DOHH2 (cell line): Measurements from ENCODE around the gene TACC2.

Experiments
- H3F3A ChIP-seq: fragments of 200-600 bp; sonication (generic), shearing (Covaris generic); 2 replicates; pipeline ENCODE4 v1.6.0; 2016; ENCODE audit warnings: antibody characterized with exemption, mild to moderate bottlenecking; ENCODE audit not compliant: control insufficient read depth, insufficient read depth
- H3K27ac ChIP-seq: fragments of 200-600 bp; sonication (generic); 2 replicates; pipeline ENCODE4 v1.5.1; 2014; ENCODE audit warnings: low read depth, mild to moderate bottlenecking, low read length, moderate library complexity
- H3K27me3 ChIP-seq: fragments of 200-600 bp; sonication (generic); 2 replicates; pipeline ENCODE4 v1.6.1; 2014; ENCODE audit warnings: mild to moderate bottlenecking, low read length, mixed read lengths; ENCODE audit not compliant: control insufficient read depth
- H3K36me3 ChIP-seq: fragments of 200-600 bp; sonication (generic); 2 replicates; pipeline ENCODE4 v1.6.1; 2014; ENCODE audit warnings: mild to moderate bottlenecking, low read length, moderate library complexity, mixed read lengths; ENCODE audit not compliant: control insufficient read depth
- H3K4me1 ChIP-seq: fragments of 200-600 bp; sonication (generic); 2 replicates; pipeline ENCODE4 v1.6.1; 2014; ENCODE audit warnings: mild to moderate bottlenecking, low read length, mixed read lengths; ENCODE audit not compliant: control insufficient read depth
- H3K4me2 ChIP-seq: fragments of 200-600 bp; sonication (generic); 2 replicates; pipeline ENCODE4 v1.6.0; 2014; ENCODE audit warnings: mild to moderate bottlenecking, low read length, moderate library complexity
- H3K4me3 ChIP-seq: fragments of 200-600 bp; sonication (generic); 2 replicates; pipeline ENCODE4 v1.5.1; 2014; ENCODE audit warnings: mild to moderate bottlenecking, low read length, mixed read lengths
- H3K79me2 ChIP-seq: fragments of 200-600 bp; sonication (generic); 2 replicates; pipeline ENCODE4 v1.6.1; 2014; ENCODE audit warnings: mild to moderate bottlenecking, low read length, mixed read lengths; ENCODE audit not compliant: control insufficient read depth
- H3K9me2 ChIP-seq: fragments of 200-600 bp; sonication (generic); replicated peaks from 2 replicates; pipeline ENCODE4 v1.6.1; 2014; ENCODE audit warnings: mild to moderate bottlenecking, low read length, mixed read lengths; ENCODE audit not compliant: control insufficient read depth
- H3K9me3 ChIP-seq: fragments of 200-600 bp; sonication (generic); 2 replicates; pipeline ENCODE4 v1.6.1; 2014; ENCODE audit warnings: antibody characterized with exemption, low read length, mixed read lengths; ENCODE audit not compliant: control insufficient read depth, insufficient read depth
- H4K20me1 ChIP-seq: fragments of 200-600 bp; sonication (generic); 2 replicates; pipeline ENCODE4 v1.6.0; 2014; ENCODE audit warnings: low read depth, mild to moderate bottlenecking, antibody characterized with exemption, low read length, moderate library complexity; ENCODE audit not compliant: control insufficient read depth, insufficient read depth
- EZH2phosphoT487 ChIP-seq: fragments of 200-600 bp; sonication (generic); IDR thresholded peaks from 2 replicates; pipeline ENCODE4 v1.6.1; 2017; ENCODE audit warnings: borderline replicate concordance, mild to moderate bottlenecking, antibody characterized with exemption, low read length, moderate library complexity, mixed read lengths
- TF ChIP-seq, protein P1 (sequence below): fragments of 200-600 bp; sonication (generic); IDR thresholded peaks from one replicate; pipeline ENCODE4 v1.5.1; 2014; ENCODE audit warnings: antibody characterized with exemption, mild to moderate bottlenecking, low read depth, low read length; ENCODE audit not compliant: poor library complexity, severe bottlenecking

Gene TACC2

DNA sequence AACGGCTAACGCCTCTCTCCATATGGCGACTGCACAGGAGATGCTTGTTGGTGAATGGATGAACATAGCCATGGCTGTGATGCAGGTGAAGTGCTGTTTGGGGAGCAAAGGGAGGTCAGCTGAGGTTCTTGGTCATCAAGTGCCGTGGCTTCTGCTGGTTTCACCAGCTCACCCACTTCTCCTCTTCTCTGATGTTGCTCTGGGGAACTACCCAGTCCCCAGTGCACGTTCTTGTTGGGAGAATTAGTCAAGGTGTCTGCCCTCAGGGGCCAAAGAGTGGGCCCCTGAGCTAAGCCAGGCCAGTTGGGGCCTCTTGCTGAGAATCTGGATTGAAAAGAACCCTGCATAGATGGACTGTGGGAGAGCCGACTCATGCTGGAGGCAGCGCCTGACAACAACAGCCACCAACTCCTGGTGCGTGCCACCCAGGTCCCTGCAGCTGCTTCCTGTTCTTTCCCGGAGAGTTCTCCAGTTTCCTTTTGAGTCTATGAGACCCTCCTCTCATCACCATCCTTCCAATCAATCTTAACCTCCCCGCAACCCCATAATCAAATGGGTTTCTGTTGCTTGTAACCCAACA, 285.1 kb downstream of the TACC2 start:
- no peak overlapping the region for H3K4me3 ChIP-seq
- no peaks in the 10 kb centered on the region for H3K27me3 ChIP-seq
- no peak overlapping the region for H3K4me2 ChIP-seq
- H3K36me3 ChIP-seq, result no peaks in the 10 kb centered on the region
- no peaks in the 10 kb centered on the region for H3F3A ChIP-seq
- H3K4me1 ChIP-seq, result no peaks in the 10 kb centered on the region
- no peak for TF ChIP-seq EZH2phosphoT487
- TF ChIP-seq, protein P1, sequence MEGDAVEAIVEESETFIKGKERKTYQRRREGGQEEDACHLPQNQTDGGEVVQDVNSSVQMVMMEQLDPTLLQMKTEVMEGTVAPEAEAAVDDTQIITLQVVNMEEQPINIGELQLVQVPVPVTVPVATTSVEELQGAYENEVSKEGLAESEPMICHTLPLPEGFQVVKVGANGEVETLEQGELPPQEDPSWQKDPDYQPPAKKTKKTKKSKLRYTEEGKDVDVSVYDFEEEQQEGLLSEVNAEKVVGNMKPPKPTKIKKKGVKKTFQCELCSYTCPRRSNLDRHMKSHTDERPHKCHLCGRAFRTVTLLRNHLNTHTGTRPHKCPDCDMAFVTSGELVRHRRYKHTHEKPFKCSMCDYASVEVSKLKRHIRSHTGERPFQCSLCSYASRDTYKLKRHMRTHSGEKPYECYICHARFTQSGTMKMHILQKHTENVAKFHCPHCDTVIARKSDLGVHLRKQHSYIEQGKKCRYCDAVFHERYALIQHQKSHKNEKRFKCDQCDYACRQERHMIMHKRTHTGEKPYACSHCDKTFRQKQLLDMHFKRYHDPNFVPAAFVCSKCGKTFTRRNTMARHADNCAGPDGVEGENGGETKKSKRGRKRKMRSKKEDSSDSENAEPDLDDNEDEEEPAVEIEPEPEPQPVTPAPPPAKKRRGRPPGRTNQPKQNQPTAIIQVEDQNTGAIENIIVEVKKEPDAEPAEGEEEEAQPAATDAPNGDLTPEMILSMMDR, result no peak
- H3K79me2 ChIP-seq, result no peaks in the 10 kb centered on the region
- H4K20me1 ChIP-seq, result no peaks in the 10 kb centered on the region
- H3K9me2 ChIP-seq, result no peaks in the 10 kb centered on the region
- H3K9me3 ChIP-seq, result no peaks in the 10 kb centered on the region
- H3K27ac ChIP-seq, result no peak overlapping the region

DNA sequence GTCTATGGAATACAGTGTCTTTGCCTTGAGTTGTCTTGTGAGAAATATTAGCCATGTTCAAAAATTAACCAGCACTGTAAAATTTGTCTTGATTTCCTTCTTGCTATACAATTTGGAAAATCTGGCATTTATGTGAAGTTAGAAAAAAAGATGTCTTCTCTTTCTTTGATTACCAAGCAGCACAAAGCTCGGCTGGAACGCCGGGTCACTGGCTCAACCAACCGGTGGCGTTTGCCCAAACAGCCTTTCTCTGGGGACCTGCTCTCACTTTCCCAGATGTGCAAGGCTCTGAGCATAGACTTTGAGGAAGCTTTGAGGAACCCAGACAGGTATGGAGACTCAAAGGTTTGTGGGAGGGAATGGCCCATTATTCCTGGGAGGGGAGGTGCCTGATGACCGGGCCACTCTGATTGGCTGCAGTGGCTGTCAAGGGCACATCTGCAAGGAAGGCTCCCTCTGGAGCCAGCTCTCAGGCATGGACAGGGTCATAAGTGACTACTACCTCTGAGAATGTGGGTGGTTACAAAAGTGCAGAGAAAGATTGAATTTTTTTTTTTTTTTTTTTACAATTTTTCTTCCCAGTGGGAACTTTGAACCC, 287.7 kb downstream of the TACC2 start:
- TF ChIP-seq, protein P1, result no peak
- no peak for TF ChIP-seq EZH2phosphoT487
- H3F3A ChIP-seq, result no peaks in the 10 kb centered on the region
- no peaks in the 10 kb centered on the region for H3K27me3 ChIP-seq
- H3K27ac ChIP-seq, result no peak overlapping the region
- no peak overlapping the region for H3K4me3 ChIP-seq
- no peaks in the 10 kb centered on the region for H3K9me3 ChIP-seq
- no peaks in the 10 kb centered on the region for H3K79me2 ChIP-seq
- no peak overlapping the region for H3K4me2 ChIP-seq
- H3K36me3 ChIP-seq, result no peaks in the 10 kb centered on the region
- H4K20me1 ChIP-seq, result no peaks in the 10 kb centered on the region
- no peaks in the 10 kb centered on the region for H3K4me1 ChIP-seq
- H3K9me2 ChIP-seq, result no peaks in the 10 kb centered on the region

DNA sequence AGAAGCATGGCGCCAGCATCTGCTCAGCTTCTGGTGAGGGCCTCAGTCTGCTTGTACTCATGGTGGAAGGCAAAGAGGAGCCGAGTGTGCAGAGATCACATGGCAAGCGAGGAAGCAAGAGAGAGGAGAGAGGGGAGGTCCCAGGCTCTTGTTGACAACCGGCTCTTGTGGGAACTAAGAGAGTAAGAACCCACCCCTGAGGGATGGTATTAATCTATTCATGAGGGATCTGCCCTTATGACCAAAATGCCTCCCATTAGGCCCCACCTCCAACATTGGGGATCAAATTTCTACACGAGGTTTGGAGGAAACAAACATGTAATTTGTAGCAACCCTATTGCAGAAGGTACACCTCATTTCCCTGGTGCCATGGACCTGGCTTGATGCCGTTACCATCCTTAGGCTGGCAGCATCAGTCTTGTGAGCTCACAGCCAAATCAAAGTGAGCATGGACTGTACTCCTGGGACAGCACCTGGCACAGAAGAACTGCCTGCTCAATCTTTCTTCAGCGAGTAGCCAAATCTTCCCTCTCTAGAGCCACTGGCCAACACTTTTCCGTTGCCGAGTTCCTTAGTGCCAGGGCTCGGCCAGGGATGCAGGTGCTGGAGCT, 288.7 kb downstream of the TACC2 start:
- Histone ChIP-seq H3K9me2 (no peaks in the 10 kb centered on the region), H3K27ac (no peak overlapping the region), H3K79me2 (no peaks in the 10 kb centered on the region), H4K20me1 (no peaks in the 10 kb centered on the region), H3K4me2 (no peak overlapping the region), H3K9me3 (no peaks in the 10 kb centered on the region), H3K4me3 (no peak overlapping the region), H3K4me1 (no peaks in the 10 kb centered on the region), H3F3A (no peaks in the 10 kb centered on the region), H3K27me3 (no peaks in the 10 kb centered on the region), H3K36me3 (no peaks in the 10 kb centered on the region)
- TF ChIP-seq, protein P1, result no peak
- no peak for TF ChIP-seq EZH2phosphoT487
